NCI-H2196 (cell line): ENCODE measurements around the gene DGKQ.
"Not testable (repeated sequence)": the region's sequence is repeated elsewhere in the genome, so short reads cannot be mapped to it uniquely, and the experiment has no call there.

Experiments
- DNase-seq: peaks from one replicate; lab custom pipeline; 2025; ENCODE audit not compliant: unreplicated experiment; lab: John Stamatoyannopoulos, UW

DGKQ gene

GRCh38 chr4:982291-982690, 8.9 kb upstream of the DGKQ start:
- DNase-seq = no peak

DNA sequence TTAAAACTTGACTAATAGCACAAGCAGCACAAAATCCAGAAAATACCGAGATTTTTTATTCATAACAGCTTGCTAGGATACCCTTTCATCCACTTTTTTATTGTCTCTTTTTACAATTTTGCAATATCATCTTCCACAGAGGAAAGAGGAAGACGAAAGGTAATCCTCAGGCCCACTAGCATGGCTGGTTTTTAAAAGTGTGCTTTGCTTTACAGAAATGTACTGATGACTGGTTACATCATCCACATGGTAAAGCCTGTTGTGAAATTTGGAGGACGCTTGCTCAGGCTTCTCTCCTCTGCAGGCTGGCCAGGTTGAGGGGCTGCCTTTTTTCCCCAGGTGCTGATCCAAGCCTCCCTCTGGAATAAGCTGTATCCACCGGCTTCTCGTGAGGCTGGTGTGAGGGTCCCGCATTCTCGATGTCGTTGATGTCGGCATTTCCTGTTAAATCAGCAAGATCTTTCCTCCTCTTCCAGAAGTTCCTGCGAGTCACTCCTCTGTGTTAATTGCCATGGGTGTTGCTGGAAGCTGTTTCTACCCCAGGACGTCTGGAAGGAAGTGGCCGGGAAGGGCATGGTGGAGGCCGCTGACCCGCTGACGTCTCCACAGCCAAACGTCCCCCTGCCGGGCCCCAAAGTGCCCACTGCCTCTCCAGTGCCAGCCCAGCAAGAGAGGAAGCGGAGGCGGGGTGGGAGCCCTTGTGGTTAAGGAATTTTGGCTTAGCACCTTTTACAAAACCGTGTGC, 5.8 kb upstream of the DGKQ start:
- DNase-seq = no peak

GRCh38 chr4:976016-976415, 2.6 kb upstream of the DGKQ start:
- not testable (repeated sequence) for DNase-seq

GRCh38 chr4:974668-975067, 1.3 kb upstream of the DGKQ start:
- DNase-seq = no peak

DNA sequence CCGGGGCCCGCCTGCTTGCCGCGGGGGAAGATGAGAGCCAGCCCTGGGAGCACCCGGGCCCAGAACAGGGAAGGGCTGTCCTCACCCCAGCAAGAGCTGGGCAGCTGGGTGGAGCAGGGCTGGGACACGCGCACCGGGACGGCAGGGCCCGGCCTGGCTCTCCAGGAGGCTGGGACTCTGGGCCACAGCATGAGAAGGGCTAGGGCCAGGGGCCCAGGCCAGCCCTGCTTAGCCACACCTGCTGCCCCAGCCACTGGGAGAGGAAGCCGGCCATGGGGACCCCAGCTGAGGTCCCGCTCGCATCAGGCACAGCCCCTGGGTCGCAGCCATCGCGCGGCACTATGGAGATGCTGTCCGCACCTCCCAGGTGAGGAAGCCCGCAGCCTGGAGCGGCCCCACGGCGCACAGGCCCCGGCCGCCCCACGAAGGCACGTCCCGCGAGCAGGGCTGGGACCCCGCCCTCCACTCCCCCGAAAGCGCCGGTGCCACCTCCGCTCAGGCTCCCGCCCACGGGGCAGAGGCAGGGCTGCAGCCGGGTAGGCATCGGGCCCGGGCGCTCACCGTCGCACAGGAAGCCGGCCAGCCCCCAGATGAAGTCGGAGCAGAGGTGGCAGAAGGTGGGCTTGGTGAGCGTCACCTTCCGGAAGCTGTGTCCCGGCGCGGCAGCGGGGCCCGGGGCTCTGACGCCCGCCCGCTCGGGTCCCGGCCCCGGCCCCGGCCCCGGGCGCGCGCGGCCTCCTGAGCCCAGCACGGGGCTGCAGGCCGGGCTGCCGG, 531 bp downstream of the DGKQ start:
- no peak for DNase-seq

- DNase-seq = no peak
Observed at GRCh38 chr4:971666-972500, 1.5 kb downstream of the DGKQ start.

GRCh38 chr4:970854-971520, 2.4 kb downstream of the DGKQ start:
- no peak for DNase-seq

DNA sequence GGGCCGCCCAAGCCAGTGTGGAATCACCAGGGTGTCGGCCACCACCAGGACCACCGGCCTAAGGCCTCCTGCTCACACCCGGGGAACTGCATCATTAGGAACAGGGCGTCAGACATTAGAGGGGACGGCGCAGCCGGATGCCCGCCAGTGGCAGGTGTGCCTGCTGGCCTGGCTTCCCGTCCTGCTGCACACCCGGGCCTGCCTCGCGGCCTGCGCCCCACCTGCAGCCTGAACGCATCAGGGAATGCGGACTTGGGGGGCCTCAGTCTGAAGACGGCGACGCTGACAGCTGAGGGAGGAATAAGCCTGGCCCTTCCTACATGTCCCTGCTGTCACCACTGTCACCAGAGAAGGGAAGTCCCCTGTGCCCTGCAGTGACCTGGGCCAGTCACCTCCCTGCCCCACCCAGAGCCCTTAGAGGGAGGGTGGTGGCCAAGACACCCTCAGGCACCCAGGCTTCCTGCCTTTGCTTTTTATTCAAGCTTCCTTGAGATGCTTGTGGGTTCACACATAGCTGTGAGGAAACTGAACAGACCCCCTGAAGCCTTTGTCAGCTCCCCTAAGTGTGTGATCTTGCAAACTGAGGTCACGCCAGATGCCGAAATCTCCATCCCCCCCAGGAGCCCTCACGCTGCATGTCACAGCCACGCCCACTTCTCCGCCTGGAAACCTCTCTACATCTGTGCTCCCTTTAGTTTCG, 3.2 kb downstream of the DGKQ start:
- no peak for DNase-seq

GRCh38 chr4:968621-969394, 4.6 kb downstream of the DGKQ start:
- DNase-seq = no peak

- no peak for DNase-seq
Observed at GRCh38 chr4:968221-968620, 5.1 kb downstream of the DGKQ start.

GRCh38 chr4:967113-968104, 6.0 kb downstream of the DGKQ start:
- no peak for DNase-seq

DNA sequence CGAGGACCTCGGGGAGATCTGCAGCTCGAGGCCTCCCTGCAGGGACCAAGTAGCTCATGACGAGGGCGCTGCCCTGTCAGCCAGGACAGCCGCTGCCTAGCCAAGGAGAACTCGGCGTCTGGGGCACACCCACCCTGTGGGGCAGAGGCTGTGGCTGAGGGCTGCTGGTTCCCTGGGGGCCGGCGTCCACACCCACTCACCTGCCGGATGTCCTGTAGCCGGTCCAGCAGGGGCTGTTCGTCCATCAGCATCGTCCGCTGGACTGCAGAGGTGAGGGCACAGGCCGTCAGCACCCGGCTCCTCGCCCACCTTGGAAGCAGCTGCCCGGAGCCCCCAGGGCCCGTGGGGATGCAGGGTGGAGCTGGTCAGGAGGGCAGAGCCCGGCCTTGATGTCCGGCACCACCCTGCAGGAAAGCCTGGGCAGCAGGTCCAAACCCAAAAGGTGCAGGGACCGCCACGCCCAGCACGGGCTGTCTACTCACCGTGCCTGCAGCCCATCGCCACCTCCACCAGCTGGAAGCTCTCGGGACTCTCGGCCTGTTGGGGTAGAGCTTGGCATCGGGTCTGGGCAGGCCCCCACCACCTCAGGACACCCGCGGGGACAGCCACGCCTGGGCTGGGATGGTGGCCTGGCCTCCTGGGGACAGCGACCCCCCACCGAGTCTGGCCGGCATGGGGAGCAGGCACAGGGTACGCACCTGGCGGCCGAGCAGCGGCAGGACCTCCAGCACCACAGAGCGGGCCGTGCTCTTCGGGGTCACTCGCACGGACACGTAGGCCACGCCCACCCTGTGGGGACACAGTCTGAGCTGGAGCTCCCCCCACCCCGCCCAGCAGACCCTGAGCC, 6.9 kb downstream of the DGKQ start:
- no peak for DNase-seq

GRCh38 chr4:965766-966134, 7.6 kb downstream of the DGKQ start:
- no peak for DNase-seq

GRCh38 chr4:965048-965765, 8.2 kb downstream of the DGKQ start:
- no peak for DNase-seq

DNA sequence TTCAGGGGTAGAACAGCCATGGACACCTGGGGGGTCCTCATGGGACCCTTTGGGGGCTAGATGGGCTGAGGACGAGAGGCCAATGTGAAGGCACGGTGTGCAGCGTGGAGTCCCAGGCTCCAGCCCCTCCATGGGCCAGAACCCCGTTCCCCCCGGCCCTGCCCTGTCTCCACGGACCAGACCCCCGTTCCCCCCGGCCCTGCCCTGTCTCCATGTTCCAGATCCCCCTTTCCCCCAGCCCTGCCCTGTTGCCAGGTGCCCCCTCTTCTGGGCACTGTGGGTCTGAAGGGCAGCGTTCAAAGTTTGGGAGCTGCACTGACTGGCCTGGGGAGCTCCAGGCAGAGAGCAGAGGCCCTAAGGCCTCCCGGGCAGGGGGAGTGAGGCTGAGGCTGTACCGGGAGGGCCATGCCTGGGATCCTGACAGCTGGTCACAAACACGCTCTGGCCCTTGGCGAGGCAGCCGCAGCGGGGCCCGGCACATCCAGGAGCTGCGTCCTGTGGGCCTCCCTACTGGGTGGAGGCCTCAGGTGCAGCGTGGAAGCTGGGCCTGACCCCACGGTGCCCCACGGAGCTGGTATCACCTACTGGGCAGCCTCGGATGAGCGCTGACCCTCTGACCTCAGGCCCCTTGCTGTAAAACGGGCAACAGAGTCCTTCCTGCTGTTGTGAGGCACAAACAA, 8.9 kb downstream of the DGKQ start:
- no peak for DNase-seq
